Endothelial cell of umbilical vein (primary cell): Measurements from ENCODE around the gene OR56A3. TPM values are rescaled to one million over a fixed set of nuclear protein-coding genes. Genes with fewer than 3 reads are reported as not detected.

Source experiments
- BruUV-seq: library from RNA; stranded (reverse); fragments of 400-500 nt; replicated peaks from 2 replicates; lab custom pipeline; 2021; lab: Mats Ljungman, UMichigan
- CTCF ChIA-PET: fragments of 300-600, 350-600 bp; sonication (Branson Sonifier 250); formaldehyde crosslinking; loops from one replicate; lab custom pipeline; 2021; ENCODE audit warnings: antibody characterized with exemption, inconsistent platforms; lab: Charles Lee
- POLR2A ChIA-PET: fragments of 300-600, 350-600 bp; sonication (Branson Sonifier 250); formaldehyde crosslinking; loops from one replicate; lab custom pipeline; 2021; ENCODE audit warnings: antibody characterized with exemption, inconsistent platforms; lab: Charles Lee
- DNase-seq: peaks from one replicate; pipeline ENCODE4 v3.0.0-alpha.2; 2011; ENCODE audit warnings: low read depth, low spot score
- FAIRE-seq: peaks from 2 replicates; lab custom pipeline; 2011; peaks lifted over from hg19 to GRCh38; lab: Jason Lieb, UNC
- H2AFZ ChIP-seq: 2 replicates; pipeline ENCODE4 v1.6.0; 2012; ENCODE audit warnings: low read depth, low read length, control low read depth, inconsistent platforms
- H3K27ac ChIP-seq: 2 replicates; pipeline ENCODE4 v1.5.1; 2011; ENCODE audit warnings: low read depth, mild to moderate bottlenecking, control low read depth, low read length, moderate library complexity; ENCODE audit not compliant: insufficient read depth
- H3K27me3 ChIP-seq, 2 experiments: 2 replicates each; pipeline versions ENCODE4 v1.6.0 to v1.6.1; 2011; ENCODE audit warnings: low read length in 2 of 2, mixed read lengths in 1 of 2; ENCODE audit not compliant: control insufficient read depth in 2 of 2, insufficient read depth in 2 of 2
- H3K36me3 ChIP-seq, 2 experiments: 2 replicates in 1 of 2; 3 replicates in 1 of 2; pipeline ENCODE4 v1.5.1; 2011; ENCODE audit warnings: low read length in 2 of 2, mild to moderate bottlenecking in 1 of 2, moderate library complexity in 1 of 2; ENCODE audit not compliant: control insufficient read depth in 2 of 2, insufficient read depth in 2 of 2; ENCODE audit errors: extremely low read depth in 1 of 2
- H3K4me1 ChIP-seq: 3 replicates; pipeline ENCODE4 v1.5.1; 2011; ENCODE audit warnings: mild to moderate bottlenecking, low read length; ENCODE audit not compliant: control insufficient read depth, insufficient read depth; ENCODE audit errors: extremely low read depth
- H3K4me2 ChIP-seq: 2 replicates; pipeline ENCODE4 v1.6.1; 2011; ENCODE audit warnings: low read length, control low read depth, mixed read lengths; ENCODE audit not compliant: insufficient read depth
- H3K4me3 ChIP-seq, 3 experiments: fragments of 200-600 bp in 1 of 3; sonication (generic), shearing (Covaris generic) in 1 of 3; replicated peaks in 1 of 3; 2 replicates each; pipeline ENCODE4 v1.5.1; 2011 to 2016; ENCODE audit warnings: control low read depth in 3 of 3, low read length in 3 of 3, mild to moderate bottlenecking in 2 of 3, inconsistent platforms in 1 of 3, low read depth in 1 of 3, moderate library complexity in 1 of 3; ENCODE audit not compliant: insufficient read depth in 1 of 3
- H3K79me2 ChIP-seq: 2 replicates; pipeline ENCODE4 v1.6.0; 2012; ENCODE audit warnings: low read length, inconsistent platforms; ENCODE audit not compliant: control insufficient read depth, insufficient read depth
- H3K9ac ChIP-seq: replicated peaks from 2 replicates; pipeline ENCODE3; 2011; ENCODE audit warnings: low read length, control low read depth; ENCODE audit not compliant: insufficient read depth; ENCODE audit errors: extremely low read depth
- H3K9me1 ChIP-seq: replicated peaks from 3 replicates; pipeline ENCODE4 v1.6.0; 2011; ENCODE audit warnings: mild to moderate bottlenecking, low read length; ENCODE audit not compliant: control insufficient read depth, insufficient read depth; ENCODE audit errors: extremely low read depth
- H3K9me3 ChIP-seq: replicated peaks from 2 replicates; pipeline ENCODE4 v1.5.1; 2012; ENCODE audit warnings: low read length, inconsistent platforms; ENCODE audit not compliant: control insufficient read depth, insufficient read depth
- H4K20me1 ChIP-seq: replicated peaks from 2 replicates; pipeline ENCODE3; 2011; ENCODE audit warnings: mild to moderate bottlenecking, low read length; ENCODE audit not compliant: control insufficient read depth, insufficient read depth; ENCODE audit errors: extremely low read depth
- CTCF ChIP-seq, 2 donors: IDR thresholded peaks; 1 replicate in 1 of 2; 2 replicates in 1 of 2; pipeline ENCODE4 v1.5.1; 2011; ENCODE audit warnings: low read length in 2 of 2, mild to moderate bottlenecking in 2 of 2, moderate library complexity in 2 of 2, control low read depth in 1 of 2, inconsistent platforms in 1 of 2, low read depth in 1 of 2; ENCODE audit not compliant: insufficient read depth in 1 of 2; ENCODE audit errors: extremely low read depth in 1 of 2
- EZH2 ChIP-seq: IDR thresholded peaks from 2 replicates; pipeline ENCODE4 v1.6.1; 2012; ENCODE audit warnings: borderline replicate concordance, low read depth, mild to moderate bottlenecking, moderate library complexity, low read length, inconsistent platforms; ENCODE audit not compliant: severe bottlenecking
- FOS ChIP-seq: IDR thresholded peaks from 2 replicates; pipeline ENCODE4 v1.6.1; 2011; ENCODE audit warnings: mild to moderate bottlenecking, low read length, moderate library complexity, borderline replicate concordance; ENCODE audit not compliant: insufficient read depth
- GATA2 ChIP-seq: IDR thresholded peaks from 2 replicates; pipeline ENCODE4 v1.7.0; 2011; ENCODE audit warnings: low read depth, mild to moderate bottlenecking, moderate library complexity, mixed read lengths, low read length; ENCODE audit not compliant: insufficient read length, insufficient read depth
- JUN ChIP-seq: IDR thresholded peaks from 2 replicates; pipeline ENCODE4 v1.6.1; 2011; ENCODE audit warnings: borderline replicate concordance, low read depth; ENCODE audit not compliant: insufficient read length, insufficient read depth
- MAX ChIP-seq: IDR thresholded peaks from 2 replicates; pipeline ENCODE4 v1.6.1; 2011; ENCODE audit not compliant: insufficient read depth, insufficient read length
- MYC ChIP-seq: IDR thresholded peaks from one replicate; pipeline ENCODE4 v1.6.1; 2011; ENCODE audit warnings: mild to moderate bottlenecking, low read depth, low read length
- POLR2A ChIP-seq: IDR thresholded peaks from 2 replicates; pipeline ENCODE4 v1.6.1; 2012; ENCODE audit warnings: low read depth, mild to moderate bottlenecking, control low read depth, low read length
- POLR2AphosphoS5 ChIP-seq: IDR thresholded peaks from 2 replicates; pipeline ENCODE4 v1.6.1; 2012; ENCODE audit warnings: low read depth, mild to moderate bottlenecking, control low read depth, low read length, moderate library complexity; ENCODE audit not compliant: insufficient read depth
- dilution Hi-C: fragments of 300-500 bp; cut with MboI; formaldehyde crosslinking; loops from one replicate; pipeline ENCODE4 v1.15.0; 2019; ENCODE audit warnings: low sequenced_read_pairs; ENCODE audit not compliant: extremely low pct_ligation_motif_present
- intact Hi-C: fragments of 100-400 bp; cut with micrococcal nuclease; formaldehyde crosslinking; loops from one replicate; pipeline ENCODE4 v1.10.0; 2022
- polyA plus RNA-seq, 4 experiments: library from polyadenylated mRNA; depleted of rRNA in 3 of 4; stranded (reverse) in 3 of 4; unstranded in 1 of 4; fragments of >200 nt; gene quantifications; 2 replicates each; pipeline versions ENCODE4 v1.2.1 to v1.2.3, GENCODE V29; 2011 to 2012; ENCODE audit warnings: missing spikeins in 1 of 4
- total RNA-seq: library from RNA; stranded (reverse); gene quantifications from 2 replicates; pipeline ENCODE4 v1.2.3, GENCODE V29; 2021

OR56A3 gene
- total and polyA plus RNA-seq, 2 donors (not counting 3 experiments of a cell fraction or from before 2014, with no cell fraction given) = not detected

GRCh38 chr11:5928811-5929210 is 13.2 kb upstream of the OR56A3 start:
- H3K27me3 ChIP-seq = no peaks in the 10 kb centered on the region
- no peaks in the 10 kb centered on the region for H3K4me1 ChIP-seq
- no peak overlapping the region for H3K4me3 ChIP-seq
- no peak for FAIRE-seq
- no peak overlapping the region for H3K9ac ChIP-seq
- no peak overlapping the region for H2AFZ ChIP-seq
- no peaks in the 10 kb centered on the region for H3K36me3 ChIP-seq
- H3K79me2 ChIP-seq = no peaks in the 10 kb centered on the region
- no peaks in the 10 kb centered on the region for H4K20me1 ChIP-seq
- TF ChIP-seq MYC = no peak
- no peak for TF ChIP-seq CTCF (IDR thresholded peaks at IDR 0.05; ENCODE audit: extremely low read depth in 1 of 2, insufficient read depth in 1 of 2, low read depth in 1 of 2, low read length in 2 of 2)
- TF ChIP-seq FOS = no peak
- no peak for TF ChIP-seq MAX
- TF ChIP-seq POLR2A = no peak
- TF ChIP-seq EZH2 = no peak
- no peak for TF ChIP-seq JUN
- no peak for TF ChIP-seq POLR2AphosphoS5
- TF ChIP-seq GATA2 = no peak
- intact Hi-C loops (no loop called here), dilution Hi-C loops (no loop called here)
- no peaks in the 10 kb centered on the region for H3K9me3 ChIP-seq
- no peaks in the 10 kb centered on the region for H3K9me1 ChIP-seq
- ChIA-PET CTCF (no interaction called here), POLR2A (no interaction called here)
- no peak overlapping the region for H3K4me2 ChIP-seq
- no peak overlapping the region for H3K27ac ChIP-seq
- DNase-seq = no peak
- BruUV-seq = no TSS peak
